ENCODE results near the gene GATB.

GATB gene

GRCh38 chr4:151760712-151761661 lies at the start of gene GATB:
GATB (minus strand) TSS chr4:151761007; CDS start chr4:151760982, 25 bp downstream.
- DNase-seq (ENCODE audit: low read depth, low spot score): peak; percentile 83
- H3K27ac ChIP-seq: no peak within 1 kb of the TSS

- DNase-seq (ENCODE audit: low read depth, low spot score): no peak
- H3K27ac ChIP-seq: no peak overlapping the region
Measured at GRCh38 chr4:151810476-151810875, 49.7 kb upstream of the GATB start.

GRCh38 chr4:151809716-151810115 lies 48.9 kb upstream of the GATB start:
- no peak overlapping the region for H3K27ac ChIP-seq
- DNase-seq (ENCODE audit: low read depth, low spot score): no peak

- H3K27ac ChIP-seq: no peak overlapping the region
- DNase-seq (ENCODE audit: low read depth, low spot score): no peak
Measured at GRCh38 chr4:151808542-151808941, 47.7 kb upstream of the GATB start.

GRCh38 chr4:151808120-151808529 lies 47.3 kb upstream of the GATB start:
- DNase-seq (ENCODE audit: low read depth, low spot score): peak; percentile 37

GRCh38 chr4:151807220-151807619 lies 46.4 kb upstream of the GATB start:
- H3K27ac ChIP-seq: no peak overlapping the region
- no peak for DNase-seq (ENCODE audit: low read depth, low spot score)

More at GRCh38 chr4:151808120-151808529, 47.3 kb upstream of the GATB start:
- H3K27ac ChIP-seq: no peak overlapping the region

- no peak overlapping the region for H3K27ac ChIP-seq
- no peak for DNase-seq (ENCODE audit: low read depth, low spot score)
Measured at GRCh38 chr4:151806511-151806927, 45.7 kb upstream of the GATB start.

- DNase-seq (ENCODE audit: low read depth, low spot score): no peak
- H3K27ac ChIP-seq: no peak overlapping the region
Measured at GRCh38 chr4:151804821-151805220, 44.0 kb upstream of the GATB start.

- no peak overlapping the region for H3K27ac ChIP-seq
- DNase-seq (ENCODE audit: low read depth, low spot score): no peak
Measured at GRCh38 chr4:151804086-151804630, 43.4 kb upstream of the GATB start.

- H3K27ac ChIP-seq: no peak overlapping the region
- DNase-seq (ENCODE audit: low read depth, low spot score): no peak
Measured at GRCh38 chr4:151803246-151803645, 42.4 kb upstream of the GATB start.

- no peak overlapping the region for H3K27ac ChIP-seq
- no peak for DNase-seq (ENCODE audit: low read depth, low spot score)
Measured at GRCh38 chr4:151801547-151802516, 41.0 kb upstream of the GATB start.

GRCh38 chr4:151799417-151800012 lies 38.7 kb upstream of the GATB start:
- H3K27ac ChIP-seq: no peak overlapping the region

GRCh38 chr4:151798678-151799416 lies 38.0 kb upstream of the GATB start:
- H3K27ac ChIP-seq: no peak overlapping the region
- no peak for DNase-seq (ENCODE audit: low read depth, low spot score)

More at GRCh38 chr4:151799417-151800012, 38.7 kb upstream of the GATB start:
- no peak for DNase-seq (ENCODE audit: low read depth, low spot score)

- H3K27ac ChIP-seq: no peak overlapping the region
- DNase-seq (ENCODE audit: low read depth, low spot score): no peak
Measured at GRCh38 chr4:151797853-151798252, 37.0 kb upstream of the GATB start.

- no peak for DNase-seq (ENCODE audit: low read depth, low spot score)
- no peak overlapping the region for H3K27ac ChIP-seq
Measured at GRCh38 chr4:151797131-151797530, 36.3 kb upstream of the GATB start.

- H3K27ac ChIP-seq: no peak overlapping the region
- DNase-seq (ENCODE audit: low read depth, low spot score): no peak
Measured at GRCh38 chr4:151796106-151796505, 35.3 kb upstream of the GATB start.

- DNase-seq (ENCODE audit: low read depth, low spot score): no peak
- H3K27ac ChIP-seq: no peak overlapping the region
Measured at GRCh38 chr4:151792995-151793394, 32.2 kb upstream of the GATB start.

GRCh38 chr4:151792530-151792929 lies 31.7 kb upstream of the GATB start:
- DNase-seq (ENCODE audit: low read depth, low spot score): no peak
- no peak overlapping the region for H3K27ac ChIP-seq

- no peak overlapping the region for H3K27ac ChIP-seq
- no peak for DNase-seq (ENCODE audit: low read depth, low spot score)
Measured at GRCh38 chr4:151788021-151788420, 27.2 kb upstream of the GATB start.

Data from epithelial cell of prostate (primary cell).